Right ventricle myocardium inferior (tissue), 1 donor: Measurements from ENCODE around the gene CDH2. TPM values are rescaled to one million over a fixed set of nuclear protein-coding genes. Genes with fewer than 3 reads are reported as not detected.

Source experiments
- ATAC-seq: fragments of 200-7000 bp; cut with Tn5 transposase; one replicate; pipeline ENCODE4 v1.9.1; 2020; ENCODE audit warnings: mild to moderate bottlenecking, moderate library complexity
- DNase-seq: peaks from one replicate; pipeline ENCODE4 v3.0.0; 2021; ENCODE audit errors: missing footprints
- intact Hi-C: fragments of 100-400 bp; cut with DNase I; formaldehyde crosslinking; loops from one replicate; pipeline ENCODE4 v1.11.0; 2022
- total RNA-seq: library from RNA; stranded (reverse); fragmentation: NEBNext Ultra II Directional; extraction: Animal tissue kit (Norgen Biotek cat#: 25700); gene quantifications from one replicate; pipeline ENCODE4 v1.2.1, GENCODE V29; 2021
- donor health status: DM: no; HTN: yes; CAD: no; lungs with severe emphysema.

The CDH2 gene
- total RNA-seq, 1 donor from 2014 or later: 293 TPM

DNA sequence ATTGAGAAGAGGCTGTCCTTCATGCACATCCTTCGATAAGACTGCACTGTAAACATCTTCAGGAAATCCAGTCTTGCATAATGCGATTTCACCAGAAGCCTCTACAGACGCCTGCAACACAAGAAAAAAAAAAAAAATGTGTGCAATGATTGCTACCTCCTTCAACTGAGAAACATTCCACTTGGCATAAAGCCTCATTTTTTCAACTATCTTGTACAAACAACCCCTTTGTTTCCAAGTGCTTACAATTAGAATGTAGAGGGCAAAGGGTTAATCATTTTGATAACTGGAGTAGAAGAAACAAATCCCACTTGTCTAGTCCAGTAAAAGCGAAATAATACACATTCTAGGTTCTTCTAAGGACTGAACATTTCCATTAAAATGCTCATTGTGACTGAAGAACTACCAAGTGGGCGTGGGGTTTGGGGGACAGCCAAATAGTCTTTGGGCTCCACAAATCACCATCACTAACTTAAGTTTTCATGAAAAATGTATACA lies 29.2 kb downstream of the CDH2 start:
- ATAC-seq (peak; percentile 23), DNase-seq (no peak)
- intact Hi-C loops: no loop called here

DNA sequence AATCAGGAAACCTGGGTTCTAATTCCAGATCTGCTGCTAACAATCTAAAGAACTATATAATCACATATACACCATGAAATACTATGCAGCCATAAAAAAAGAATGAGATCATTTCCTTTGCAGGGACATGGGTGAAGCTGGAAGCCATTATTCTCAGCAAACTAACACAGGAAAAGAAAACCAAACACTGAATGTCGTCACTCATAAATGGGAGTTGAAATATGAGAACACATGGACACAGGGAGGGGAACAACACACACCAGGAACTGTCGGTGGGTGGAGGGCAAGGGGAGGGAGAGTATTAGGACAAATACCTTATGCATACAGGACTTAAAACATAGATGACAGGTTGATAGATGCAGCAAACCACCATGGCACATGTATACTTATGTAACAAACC lies 33.2 kb downstream of the CDH2 start:
- ATAC-seq (no peak), DNase-seq (no peak)
- intact Hi-C loops: no loop called here

DNA sequence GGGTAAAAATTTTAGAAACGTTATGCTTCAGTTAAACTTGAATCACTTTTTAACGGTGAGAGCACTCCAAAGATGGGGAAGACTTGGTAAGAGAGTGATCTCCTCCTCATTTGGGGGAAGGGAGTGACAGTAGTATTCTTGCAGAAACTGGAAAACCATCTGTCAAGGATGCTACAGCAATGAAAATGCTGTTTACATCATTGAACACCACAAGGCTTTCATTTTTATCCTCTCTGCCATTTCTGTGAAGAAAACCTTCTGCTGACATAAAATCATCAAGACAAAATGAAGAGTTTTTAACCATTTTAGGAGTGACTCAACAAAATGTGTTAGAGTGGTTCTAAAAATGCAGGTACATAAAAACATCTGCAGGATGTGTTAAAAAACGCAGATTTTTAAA lies 38.1 kb downstream of the CDH2 start:
- intact Hi-C loops: no loop called here
- ATAC-seq (no peak), DNase-seq (no peak)

DNA sequence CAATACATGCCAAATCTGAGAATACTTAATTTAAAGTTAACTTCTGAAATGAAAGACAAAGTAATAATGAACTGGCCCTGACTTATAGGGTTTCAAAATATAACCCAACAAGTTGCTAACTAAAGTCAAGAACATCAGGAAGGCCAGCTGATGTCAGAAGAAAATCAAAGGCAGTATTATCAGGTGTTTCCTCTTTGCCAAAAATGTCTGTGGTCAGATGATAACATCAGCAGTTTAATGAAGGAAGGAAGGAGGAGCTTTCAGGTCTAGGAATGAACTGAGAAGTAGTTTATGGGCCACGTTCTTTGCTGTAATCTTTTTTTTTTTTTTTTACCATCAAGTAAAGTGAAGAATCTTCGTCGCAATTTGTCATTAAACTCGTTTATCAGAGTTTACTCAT lies 40.9 kb downstream of the CDH2 start:
- intact Hi-C loops: no loop called here
- ATAC-seq (no peak), DNase-seq (no peak)

DNA sequence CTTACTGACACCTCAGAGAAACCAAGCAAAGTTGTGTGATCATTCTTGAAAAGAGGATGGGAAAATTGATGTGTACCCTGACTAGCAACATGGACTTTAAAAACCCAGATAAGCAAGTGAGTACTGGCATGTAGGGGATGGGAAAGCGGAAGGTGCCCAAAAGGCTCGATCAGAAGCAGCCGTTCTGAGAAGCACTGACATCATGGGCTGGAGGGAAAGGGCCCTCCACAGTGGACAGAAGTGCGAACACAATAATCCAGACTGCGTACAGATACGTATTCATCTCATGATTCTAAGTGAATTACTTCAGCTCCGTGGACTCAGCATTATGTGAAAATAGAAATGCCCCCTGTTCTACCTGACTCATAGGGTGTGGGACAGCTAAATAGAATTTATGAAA lies 42.2 kb downstream of the CDH2 start:
- no peak for DNase-seq
- intact Hi-C loops: no loop called here
- peak; percentile 66 for ATAC-seq

DNA sequence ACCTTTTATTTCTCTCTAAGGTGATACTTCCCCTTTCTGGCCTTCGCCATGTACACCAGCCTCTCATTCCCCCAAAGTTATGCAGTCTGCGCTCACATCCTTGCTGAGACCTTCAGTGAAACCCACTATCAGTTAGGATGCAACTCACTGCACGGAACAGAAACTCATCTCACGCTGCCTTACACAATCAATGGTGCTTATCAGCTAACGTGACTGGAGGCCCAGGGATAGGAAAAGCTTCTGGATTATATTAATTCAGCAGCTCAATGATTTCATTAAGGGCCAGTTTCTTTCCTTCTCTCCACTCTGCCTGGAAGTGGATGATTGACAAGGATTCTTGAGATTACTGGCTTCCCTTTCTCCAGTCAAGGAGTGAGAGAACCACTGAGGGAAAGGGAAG lies 44.8 kb downstream of the CDH2 start:
- ATAC-seq (no peak), DNase-seq (no peak)
- intact Hi-C loops: no loop called here

DNA sequence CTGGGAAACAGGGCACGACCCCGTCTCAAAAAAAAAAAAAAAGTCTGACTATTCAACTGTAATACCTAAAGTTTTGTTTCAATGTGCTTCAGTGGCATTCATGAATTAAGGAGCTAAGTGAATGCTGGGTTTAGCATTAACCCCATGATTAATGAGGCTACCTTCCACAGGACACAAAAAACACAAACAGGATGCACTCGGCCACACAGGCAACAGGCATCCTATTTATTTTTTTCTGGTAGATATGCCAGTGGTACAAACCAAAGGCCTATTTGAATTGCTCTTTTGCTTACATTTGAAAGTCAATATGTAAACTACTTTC lies 48.3 kb downstream of the CDH2 start:
- intact Hi-C loops: no loop called here
- ATAC-seq (no peak), DNase-seq (no peak)

DNA sequence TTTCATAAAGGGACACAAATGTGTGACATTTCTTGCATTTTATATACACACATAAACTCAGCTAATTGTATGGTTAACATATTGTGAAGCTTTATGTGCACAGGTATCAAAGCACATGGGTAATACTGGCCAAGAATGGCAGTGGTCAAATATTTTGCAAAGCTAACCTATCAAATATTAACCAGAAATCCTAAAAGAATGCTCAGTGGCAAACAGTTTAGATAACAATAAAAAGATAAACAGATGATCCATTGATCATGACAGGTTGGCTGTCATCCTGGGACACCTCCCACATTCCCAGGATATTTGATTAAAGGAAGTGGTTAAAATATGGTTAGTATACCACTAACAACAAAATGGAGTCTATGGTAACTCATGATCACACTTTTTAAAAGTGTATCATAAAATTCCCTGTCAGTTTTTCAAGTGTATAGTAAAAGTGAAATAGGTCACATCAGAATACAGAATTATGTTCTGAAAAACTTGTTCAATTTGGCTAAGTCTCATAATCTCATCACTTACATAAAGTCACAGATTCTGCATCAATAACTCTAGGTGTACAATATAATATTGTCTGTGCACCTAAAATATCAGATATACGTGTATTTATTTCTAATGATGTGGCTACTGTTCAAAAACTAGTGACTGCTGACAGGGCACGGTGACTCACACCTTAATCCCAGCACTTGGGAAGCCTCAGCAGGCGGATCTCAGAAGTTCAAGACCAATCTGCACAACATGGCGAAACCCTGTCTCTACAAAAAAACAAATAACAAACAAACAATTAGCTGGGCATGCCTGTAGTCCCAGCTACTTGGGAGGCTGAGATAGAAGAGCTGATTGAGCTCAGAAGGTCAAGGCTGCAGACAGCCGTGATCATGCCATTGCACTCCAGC lies 48.9 kb downstream of the CDH2 start:
- intact Hi-C loops: no loop called here
- ATAC-seq: peak; percentile 27
- DNase-seq: no peak

DNA sequence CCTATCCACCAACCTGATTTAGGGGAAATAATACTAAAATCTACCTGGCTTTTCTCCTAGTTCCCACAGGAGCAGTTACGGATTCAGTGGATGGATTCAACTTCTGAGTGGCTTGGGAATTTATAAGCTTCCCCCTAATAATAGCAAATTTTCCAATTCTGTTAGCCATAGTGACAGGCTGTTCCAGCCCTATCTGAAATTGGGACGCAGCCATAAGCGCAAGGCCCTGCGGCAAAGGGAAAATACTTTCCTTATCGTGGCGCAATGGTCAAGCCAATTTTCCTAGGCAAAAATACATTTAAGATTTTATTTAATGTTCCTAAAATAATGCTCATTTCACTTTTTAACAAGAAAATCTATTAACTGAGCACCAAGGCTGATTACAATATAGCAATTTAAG lies 49.7 kb downstream of the CDH2 start:
- peak; percentile 70 for ATAC-seq
- intact Hi-C loops: no loop called here
- no peak for DNase-seq

DNA sequence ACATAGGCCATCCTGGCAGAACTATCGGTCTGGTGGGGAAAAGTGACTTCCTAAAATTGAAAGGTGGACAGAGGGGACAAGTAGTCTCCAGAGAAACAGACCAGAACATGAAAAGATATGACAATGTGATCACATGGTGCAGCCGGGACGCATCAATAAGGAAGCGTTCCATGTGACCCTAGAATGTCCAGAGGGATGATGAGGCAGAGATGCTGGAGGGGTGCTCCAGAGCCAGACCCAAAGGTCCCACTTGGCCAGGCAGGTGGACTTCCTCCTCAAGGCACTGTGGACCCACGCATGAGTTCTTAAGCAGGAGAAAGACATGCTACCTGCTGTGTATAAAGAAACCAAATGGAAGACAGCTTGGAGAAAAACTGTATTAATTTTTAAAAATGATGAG lies 50.2 kb downstream of the CDH2 start:
- intact Hi-C loops: no loop called here
- no peak for DNase-seq

DNA sequence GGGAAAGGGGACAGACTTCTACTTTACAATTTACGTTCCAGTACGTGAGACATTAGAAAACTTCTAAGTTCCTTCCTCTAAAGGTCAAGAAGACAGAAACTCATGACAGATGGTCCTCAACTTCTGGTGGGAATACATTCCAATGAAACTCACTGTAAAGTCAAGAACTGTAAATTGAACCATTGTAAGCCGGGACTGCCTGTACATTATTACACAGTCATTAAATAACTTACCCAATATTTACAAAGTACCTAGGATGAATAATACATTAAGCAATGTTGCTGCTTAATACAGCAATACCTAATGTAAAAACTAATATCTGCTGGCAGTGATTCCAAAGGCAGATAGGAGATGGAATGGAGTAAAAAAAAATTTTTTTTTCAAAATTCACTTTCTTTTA lies 51.9 kb downstream of the CDH2 start:
- DNase-seq (no peak), ATAC-seq (no peak)
- intact Hi-C loops: no loop called here

More for the DNA sequence above, 50.2 kb downstream of the CDH2 start:
- no peak for ATAC-seq

DNA sequence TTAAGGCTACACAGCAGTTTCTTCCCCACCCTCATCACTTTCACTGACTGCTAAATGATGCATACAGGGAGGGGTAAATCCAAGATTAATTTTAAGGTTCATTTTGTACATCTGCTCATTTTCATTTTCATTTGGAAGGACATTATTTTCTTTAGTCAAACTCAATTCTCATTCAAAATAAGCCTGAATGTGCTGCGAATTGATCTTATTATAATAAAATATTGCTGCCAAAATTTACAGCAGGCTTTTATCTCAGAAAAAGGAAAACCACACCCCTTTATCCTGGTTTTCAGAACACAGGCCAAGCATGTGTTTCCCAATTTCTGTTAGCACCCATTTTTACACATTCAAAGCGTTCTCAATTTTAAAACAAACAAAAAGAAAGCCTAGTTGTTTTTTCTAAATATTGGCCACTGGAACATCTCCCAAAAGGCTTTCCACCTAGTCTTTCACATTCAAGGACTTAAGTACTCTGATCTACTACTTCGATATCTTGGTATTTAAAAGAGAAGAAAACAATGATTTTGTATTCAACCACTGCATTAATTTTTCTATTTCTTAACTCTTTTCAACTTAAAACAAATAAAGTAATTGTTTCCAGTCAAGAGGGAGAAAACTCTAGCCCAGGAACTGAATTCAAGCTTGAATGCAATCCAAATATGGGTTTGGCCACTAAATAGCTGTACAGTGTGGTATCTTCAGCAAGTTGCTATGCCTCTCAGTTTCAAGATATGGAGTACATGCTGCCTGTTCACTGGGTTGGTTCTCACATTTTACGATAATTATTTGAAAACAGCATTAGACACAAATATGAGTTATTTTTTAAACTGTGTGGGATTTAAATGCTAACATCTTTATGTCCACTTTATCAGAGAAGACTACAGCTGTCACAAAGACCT lies 52.5 kb downstream of the CDH2 start:
- DNase-seq: no peak
- no peak for ATAC-seq
- intact Hi-C loops: no loop called here

DNA sequence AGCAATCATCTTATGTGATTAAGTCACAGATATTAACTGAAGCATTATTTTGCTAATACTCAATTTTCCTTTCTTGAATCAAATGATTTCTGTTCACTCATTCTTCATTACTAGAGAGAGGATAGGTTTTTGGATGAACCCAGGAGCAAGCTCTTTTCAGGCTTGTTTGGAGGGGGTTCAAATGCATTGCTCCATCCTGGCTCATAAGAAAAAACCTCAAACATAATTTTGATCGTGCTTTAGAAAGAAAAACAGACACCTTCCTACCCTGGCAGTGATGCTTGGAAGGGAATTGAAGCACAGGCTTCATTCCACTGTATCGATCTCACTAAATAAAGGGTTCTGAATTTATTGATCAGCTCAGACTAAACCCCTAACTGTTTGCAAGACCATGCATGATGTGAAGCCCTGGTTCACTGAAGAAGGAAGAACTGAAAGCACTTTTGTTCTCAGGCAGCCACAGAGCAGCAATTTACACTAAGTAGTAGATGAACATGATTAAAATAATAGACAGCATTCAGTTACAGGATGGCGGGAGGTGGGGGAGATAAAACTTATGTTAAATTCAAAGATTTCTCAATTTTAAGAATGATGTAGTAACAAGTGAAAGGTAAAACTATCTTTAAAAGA lies 53.4 kb downstream of the CDH2 start:
- intact Hi-C loops: no loop called here
- ATAC-seq (no peak), DNase-seq (no peak)

DNA sequence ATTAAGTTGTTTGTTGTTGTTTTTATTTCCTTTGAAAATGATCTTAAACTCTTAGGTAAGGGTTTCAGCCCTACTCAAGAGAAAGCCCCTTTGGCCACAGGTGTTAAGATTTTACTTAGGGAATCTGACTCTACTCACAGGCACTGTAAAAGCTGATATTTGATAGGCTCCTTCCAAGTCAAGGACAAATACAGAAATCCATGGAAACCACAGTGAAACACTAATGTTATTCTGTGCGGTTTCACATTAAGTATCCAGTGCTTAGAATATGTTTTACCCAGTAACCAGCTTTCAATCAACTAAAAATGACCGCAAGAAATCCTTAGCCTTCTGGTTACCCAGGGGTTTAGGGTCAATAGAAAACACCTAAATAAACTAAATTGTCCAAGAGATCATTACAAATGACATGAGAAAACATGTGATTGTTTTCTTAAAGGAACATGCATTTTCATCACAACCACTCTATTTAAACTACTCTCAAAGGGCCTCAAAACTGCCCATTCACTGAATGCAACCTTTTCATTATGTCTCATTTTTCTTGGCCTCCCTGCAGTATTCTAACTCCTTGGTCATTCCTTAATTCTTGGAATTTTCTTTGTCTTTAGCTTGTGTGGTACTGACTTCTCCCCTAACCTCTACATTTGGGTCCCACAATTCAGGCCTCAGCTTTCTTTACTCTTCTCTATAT lies 56.0 kb downstream of the CDH2 start:
- ATAC-seq: no peak
- no peak for DNase-seq
- intact Hi-C loops: no loop called here

DNA sequence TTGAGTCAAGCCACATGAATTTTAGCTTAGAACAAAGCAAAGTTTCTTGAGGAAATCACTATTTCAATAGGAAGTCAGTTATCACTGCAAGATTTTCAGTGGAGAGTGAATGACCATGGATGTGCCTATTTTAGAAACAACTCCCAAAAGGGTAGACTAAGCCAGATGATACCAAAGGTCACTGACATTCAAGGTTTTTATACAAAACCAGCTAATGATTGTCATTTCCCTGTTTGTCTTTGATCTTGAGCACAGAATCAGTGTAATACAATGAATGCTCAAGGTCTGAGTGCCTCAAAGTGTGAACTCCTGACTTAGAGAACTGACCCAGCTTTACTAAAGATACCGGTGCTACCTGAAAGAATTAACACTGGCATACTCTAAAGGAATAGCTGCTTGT lies 60.5 kb downstream of the CDH2 start:
- ATAC-seq (no peak), DNase-seq (no peak)
- intact Hi-C loops: no loop called here

DNA sequence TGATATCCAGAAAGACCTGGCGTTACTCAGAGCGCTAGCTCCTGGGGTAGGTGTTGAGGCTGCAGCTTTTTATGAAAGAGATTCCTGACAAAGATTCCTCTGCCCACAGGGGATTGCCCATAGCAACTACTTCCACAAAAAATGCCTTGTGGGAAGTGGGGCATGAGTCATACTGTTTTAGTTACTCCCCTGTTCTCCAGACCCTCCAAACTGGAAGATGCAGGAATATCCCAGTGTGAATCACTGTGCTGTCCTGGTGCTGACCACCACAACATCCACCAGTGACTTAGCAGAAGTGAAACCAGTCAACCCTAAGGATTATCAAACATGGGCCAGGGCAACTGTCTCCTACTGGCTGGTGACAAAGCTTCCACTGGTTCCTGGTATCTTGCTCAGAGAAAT lies 61.8 kb downstream of the CDH2 start:
- ATAC-seq: no peak
- intact Hi-C loops: no loop called here

DNA sequence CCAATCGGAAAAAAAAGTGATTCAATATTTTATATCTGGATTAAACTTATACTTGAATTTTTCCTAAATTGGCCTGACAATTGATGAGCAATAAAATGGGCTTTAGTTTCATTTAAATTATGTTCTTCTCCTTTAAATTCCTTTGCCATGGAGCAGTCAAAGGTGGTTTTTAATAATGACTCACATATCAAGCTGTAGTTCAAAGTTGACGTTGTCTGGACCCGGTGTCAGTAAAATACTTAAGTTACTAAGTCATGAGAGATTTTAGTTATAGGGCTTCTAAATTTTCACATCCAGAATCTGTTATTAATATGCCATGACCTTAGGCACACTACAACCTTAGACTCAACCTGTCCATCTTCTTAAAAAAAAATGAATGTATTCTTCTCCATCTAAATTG lies 62.5 kb downstream of the CDH2 start:
- DNase-seq (no peak), ATAC-seq (no peak)
- intact Hi-C loops: no loop called here

More for the DNA sequence above, 61.8 kb downstream of the CDH2 start:
- DNase-seq: no peak

DNA sequence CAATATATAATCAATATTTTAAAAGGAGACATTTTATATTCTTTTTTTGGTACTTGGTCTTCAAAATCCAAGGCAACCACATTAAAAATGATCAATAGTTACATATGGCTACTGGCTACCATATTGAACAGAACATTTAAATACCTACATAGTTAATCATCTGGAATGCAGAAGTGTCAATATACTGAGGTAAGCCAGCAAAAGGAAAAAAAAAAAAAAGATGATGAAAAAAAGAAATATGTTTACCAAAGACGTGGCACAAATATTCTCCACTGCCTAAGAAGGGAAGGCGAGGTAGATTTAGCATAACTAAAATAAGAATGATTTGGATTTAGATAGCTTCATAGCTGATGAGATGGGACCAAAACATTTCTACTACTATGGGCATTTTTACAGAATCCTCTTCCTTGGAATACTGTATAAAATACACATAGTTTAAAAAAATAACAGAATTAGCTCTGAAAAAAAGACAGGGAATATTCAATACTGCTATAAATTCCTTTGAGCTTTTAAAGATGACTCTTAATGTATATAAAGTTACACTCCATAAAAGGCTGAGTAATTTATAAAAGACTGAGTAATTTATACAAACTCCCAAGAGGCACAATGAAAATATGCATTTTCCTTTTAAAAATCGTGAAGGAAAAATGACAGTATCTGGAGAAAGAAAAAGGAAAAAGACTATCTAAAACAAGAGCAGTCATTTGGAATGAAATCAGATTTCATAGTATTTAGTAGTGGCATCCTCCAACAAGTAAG lies 63.5 kb downstream of the CDH2 start:
- ATAC-seq: no peak
- intact Hi-C loops: no loop called here
- DNase-seq: no peak
